Stimulated activated memory B cell treated with anti-CD40 and anti-IgM and Interleukin-4, amounts not matched to agents 10 μg/mL and 1 μg/mL and 100 μg/mL, for 72 hours (primary cell): ENCODE measurements around the gene GOLT1B.
"Not testable (repeated sequence)": the region's sequence is repeated elsewhere in the genome, so short reads cannot be mapped to it uniquely, and the experiment has no call there.

Source experiments
- ATAC-seq: fragments of 150-1000 bp; cut with Tn5 transposase; 2 replicates; pipeline ENCODE4 v1.10.0; 2021
- H3K27ac Mint-ChIP-seq: one replicate; pipeline ENCODE4 v1.8.0; 2022; ENCODE audit warnings: mild to moderate bottlenecking, mixed read lengths
- H3K27me3 Mint-ChIP-seq: one replicate; pipeline ENCODE4 v1.8.0; 2022; ENCODE audit warnings: mixed read lengths
- H3K36me3 Mint-ChIP-seq: one replicate; pipeline ENCODE4 v1.8.0; 2022; ENCODE audit warnings: mixed read lengths
- H3K4me1 Mint-ChIP-seq: one replicate; pipeline ENCODE4 v1.8.0; 2022; ENCODE audit warnings: mixed read lengths
- H3K4me3 Mint-ChIP-seq: one replicate; pipeline ENCODE4 v1.8.0; 2022; ENCODE audit warnings: mild to moderate bottlenecking, moderate library complexity, mixed read lengths
- H3K9me3 Mint-ChIP-seq: one replicate; pipeline ENCODE4 v1.8.0; 2022; ENCODE audit warnings: mixed read lengths

Gene GOLT1B, protein sequence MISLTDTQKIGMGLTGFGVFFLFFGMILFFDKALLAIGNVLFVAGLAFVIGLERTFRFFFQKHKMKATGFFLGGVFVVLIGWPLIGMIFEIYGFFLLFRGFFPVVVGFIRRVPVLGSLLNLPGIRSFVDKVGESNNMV

GRCh38 chr12:21501258-21502163 lies at the start of gene GOLT1B, which contains the start of gene RECQL:
GOLT1B (plus strand) TSS chr12:21501789; CDS start chr12:21501924, 135 bp downstream.
RECQL (minus strand) TSS chr12:21501635; CDS start chr12:21499570, 2,065 bp downstream.
- ATAC-seq, result peak; percentile 100
- peaks cover 24% of the 10 kb centered on the region for H3K36me3 Mint-ChIP-seq
- H3K27me3 Mint-ChIP-seq, result no peaks in the 10 kb centered on the region
- H3K27ac Mint-ChIP-seq, result no peak within 1 kb of the TSS
- peaks cover 25% of the 10 kb centered on the region for H3K4me1 Mint-ChIP-seq
- no peak within 1 kb of the TSS for H3K4me3 Mint-ChIP-seq
- no peaks in the 10 kb centered on the region for H3K9me3 Mint-ChIP-seq

DNA sequence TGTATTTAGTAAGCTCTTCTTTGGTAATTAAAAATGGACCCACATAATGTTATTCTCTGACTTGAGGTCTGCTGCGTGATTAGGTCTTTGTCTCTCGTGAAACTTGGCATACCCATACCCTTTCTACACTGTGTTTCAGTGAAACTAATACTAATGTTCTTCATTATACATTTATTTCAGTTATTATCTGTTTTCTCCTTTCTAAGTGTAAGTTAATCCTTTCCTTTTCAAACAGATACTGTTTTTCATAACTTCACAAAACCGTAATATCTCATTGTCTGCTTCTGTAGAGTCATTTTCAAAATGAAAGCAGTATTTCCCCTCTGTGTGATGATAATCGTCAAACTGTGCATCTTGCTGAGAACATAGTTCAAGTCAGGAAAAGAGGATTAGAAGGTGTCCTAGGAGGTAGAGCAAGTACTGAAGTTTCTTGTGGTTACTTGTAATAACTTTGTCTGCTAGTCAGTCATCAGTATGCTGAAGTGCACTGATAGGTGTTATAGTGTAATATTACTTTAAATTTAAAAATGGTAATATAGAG lies 48.2 kb upstream of the GOLT1B start:
- no peak for ATAC-seq
- no peaks in the 10 kb centered on the region for H3K4me1 Mint-ChIP-seq
- no peak overlapping the region for H3K27ac Mint-ChIP-seq
- H3K9me3 Mint-ChIP-seq, result no peaks in the 10 kb centered on the region
- H3K36me3 Mint-ChIP-seq, result peaks cover 36% of the 10 kb centered on the region
- no peaks in the 10 kb centered on the region for H3K27me3 Mint-ChIP-seq
- H3K4me3 Mint-ChIP-seq, result no peak overlapping the region

DNA sequence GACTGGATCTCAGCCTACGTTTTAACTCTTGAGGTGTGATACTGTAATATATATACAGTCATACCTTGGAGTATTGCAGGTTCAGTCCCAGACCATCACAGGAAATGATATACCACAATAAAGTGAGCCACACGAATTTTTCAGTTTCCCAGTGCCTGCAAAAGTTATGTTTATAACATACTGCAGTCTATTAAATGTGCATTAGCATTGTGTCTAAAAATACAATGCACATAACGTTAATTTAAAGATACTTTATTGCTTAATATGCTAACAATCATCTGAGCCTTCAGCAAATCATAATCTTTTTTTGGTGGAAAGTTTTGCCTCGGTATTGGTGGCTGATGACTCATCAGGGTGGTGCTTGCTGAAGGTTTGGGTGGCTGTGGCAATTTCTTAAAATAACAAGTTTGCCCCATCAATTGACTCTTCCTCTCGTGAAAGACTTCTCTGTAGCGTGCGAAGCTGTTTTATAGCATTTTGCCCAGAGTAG lies 45.3 kb upstream of the GOLT1B start:
- no peaks in the 10 kb centered on the region for H3K27me3 Mint-ChIP-seq
- H3K4me1 Mint-ChIP-seq, result no peaks in the 10 kb centered on the region
- peak overlapping the region; percentile 7 for H3K27ac Mint-ChIP-seq
- peaks cover 27% of the 10 kb centered on the region for H3K36me3 Mint-ChIP-seq
- no peak for ATAC-seq
- no peaks in the 10 kb centered on the region for H3K9me3 Mint-ChIP-seq
- no peak overlapping the region for H3K4me3 Mint-ChIP-seq

- no peaks in the 10 kb centered on the region for H3K4me1 Mint-ChIP-seq
- no peak overlapping the region for H3K27ac Mint-ChIP-seq
- peaks cover 42% of the 10 kb centered on the region for H3K36me3 Mint-ChIP-seq
- no peak overlapping the region for H3K4me3 Mint-ChIP-seq
- no peaks in the 10 kb centered on the region for H3K9me3 Mint-ChIP-seq
- ATAC-seq, result no peak
- no peaks in the 10 kb centered on the region for H3K27me3 Mint-ChIP-seq
Measured at GRCh38 chr12:21459474-21459873, 42.1 kb upstream of the GOLT1B start.

DNA sequence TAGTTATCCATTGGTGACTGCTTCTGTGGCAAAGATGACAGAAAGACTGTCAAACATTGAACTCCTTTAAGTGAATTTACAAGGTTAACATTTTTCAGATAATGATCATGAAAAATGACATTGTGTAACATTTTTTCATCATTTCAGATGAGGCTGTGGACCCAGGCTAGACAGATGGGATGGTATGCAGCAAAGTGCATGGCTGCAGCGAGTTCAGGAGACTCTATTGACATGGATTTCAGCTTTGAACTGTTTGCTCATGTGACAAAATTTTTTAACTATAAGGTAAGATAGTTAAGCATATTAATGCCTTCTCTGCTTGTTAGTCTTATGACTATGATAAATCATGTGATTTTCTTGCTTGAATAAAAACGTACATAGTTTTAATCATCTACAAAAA lies 34.3 kb upstream of the GOLT1B start:
- not testable (repeated sequence) for H3K9me3 Mint-ChIP-seq, ATAC-seq, H3K4me3 Mint-ChIP-seq, H3K4me1 Mint-ChIP-seq, H3K27ac Mint-ChIP-seq, H3K27me3 Mint-ChIP-seq
- H3K36me3 Mint-ChIP-seq, result peaks cover 42% of the 10 kb centered on the region

- Mint-ChIP-seq H3K4me3 (no peak overlapping the region), H3K27ac (no peak overlapping the region), H3K4me1 (no peaks in the 10 kb centered on the region), H3K9me3 (no peaks in the 10 kb centered on the region), H3K36me3 (peaks cover 31% of the 10 kb centered on the region), H3K27me3 (no peaks in the 10 kb centered on the region)
- ATAC-seq, result no peak
Measured at GRCh38 chr12:21471294-21471693, 30.3 kb upstream of the GOLT1B start.

GRCh38 chr12:21472197-21472823 lies 29.3 kb upstream of the GOLT1B start:
- ATAC-seq, result no peak
- H3K27me3 Mint-ChIP-seq, result no peaks in the 10 kb centered on the region
- H3K36me3 Mint-ChIP-seq, result peaks cover 39% of the 10 kb centered on the region
- H3K9me3 Mint-ChIP-seq, result no peaks in the 10 kb centered on the region
- no peak overlapping the region for H3K27ac Mint-ChIP-seq
- no peak overlapping the region for H3K4me3 Mint-ChIP-seq
- H3K4me1 Mint-ChIP-seq, result no peaks in the 10 kb centered on the region

- peaks cover 28% of the 10 kb centered on the region for H3K36me3 Mint-ChIP-seq
- H3K27ac Mint-ChIP-seq, result no peak overlapping the region
- H3K27me3 Mint-ChIP-seq, result no peaks in the 10 kb centered on the region
- H3K4me3 Mint-ChIP-seq, result no peak overlapping the region
- no peaks in the 10 kb centered on the region for H3K9me3 Mint-ChIP-seq
- no peaks in the 10 kb centered on the region for H3K4me1 Mint-ChIP-seq
- ATAC-seq, result no peak
Measured at GRCh38 chr12:21475552-21475951, 26.0 kb upstream of the GOLT1B start.

DNA sequence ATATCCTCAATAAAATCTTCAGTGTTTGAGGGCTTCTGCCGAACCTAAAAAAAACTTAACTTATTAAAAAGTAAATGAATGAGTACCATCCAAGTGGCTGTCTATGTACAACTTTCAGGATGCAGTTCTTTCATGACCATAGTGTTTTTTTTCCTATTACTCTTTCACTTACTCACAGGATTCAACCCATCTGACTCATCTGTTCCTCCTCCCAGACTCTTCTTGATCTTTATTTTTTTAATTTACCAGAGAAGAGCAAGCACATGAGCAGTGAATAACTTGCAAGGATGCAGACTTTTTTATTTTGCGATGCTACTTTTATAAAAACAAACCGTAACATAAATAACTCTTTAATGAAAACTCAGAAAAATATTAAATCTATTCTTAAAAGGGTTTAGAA lies 24.6 kb upstream of the GOLT1B start:
- Mint-ChIP-seq H3K27ac (no peak overlapping the region), H3K4me3 (no peak overlapping the region), H3K9me3 (no peaks in the 10 kb centered on the region), H3K4me1 (no peaks in the 10 kb centered on the region), H3K36me3 (peaks cover 26% of the 10 kb centered on the region), H3K27me3 (no peaks in the 10 kb centered on the region)
- no peak for ATAC-seq

GRCh38 chr12:21478756-21479455 lies 22.7 kb upstream of the GOLT1B start:
- Mint-ChIP-seq H3K27ac (no peak overlapping the region), H3K36me3 (peaks cover 14% of the 10 kb centered on the region)
- no peak for ATAC-seq

GRCh38 chr12:21483531-21483930 lies 18.1 kb upstream of the GOLT1B start:
- Mint-ChIP-seq H3K4me3 (no peak overlapping the region), H3K27me3 (no peaks in the 10 kb centered on the region), H3K9me3 (no peaks in the 10 kb centered on the region), H3K4me1 (peaks cover 8% of the 10 kb centered on the region), H3K36me3 (peaks cover 22% of the 10 kb centered on the region), H3K27ac (no peak overlapping the region)
- ATAC-seq, result no peak

More at GRCh38 chr12:21478756-21479455, 22.7 kb upstream of the GOLT1B start:
- no peaks in the 10 kb centered on the region for H3K9me3 Mint-ChIP-seq
- H3K27me3 Mint-ChIP-seq, result no peaks in the 10 kb centered on the region
- no peaks in the 10 kb centered on the region for H3K4me1 Mint-ChIP-seq
- H3K4me3 Mint-ChIP-seq, result no peak overlapping the region

- Mint-ChIP-seq H3K9me3 (no peaks in the 10 kb centered on the region), H3K4me1 (peaks cover 17% of the 10 kb centered on the region), H3K4me3 (no peak overlapping the region), H3K27ac (no peak overlapping the region), H3K36me3 (peaks cover 45% of the 10 kb centered on the region), H3K27me3 (no peaks in the 10 kb centered on the region)
- ATAC-seq, result no peak
Measured at GRCh38 chr12:21485998-21486397, 15.6 kb upstream of the GOLT1B start.

DNA sequence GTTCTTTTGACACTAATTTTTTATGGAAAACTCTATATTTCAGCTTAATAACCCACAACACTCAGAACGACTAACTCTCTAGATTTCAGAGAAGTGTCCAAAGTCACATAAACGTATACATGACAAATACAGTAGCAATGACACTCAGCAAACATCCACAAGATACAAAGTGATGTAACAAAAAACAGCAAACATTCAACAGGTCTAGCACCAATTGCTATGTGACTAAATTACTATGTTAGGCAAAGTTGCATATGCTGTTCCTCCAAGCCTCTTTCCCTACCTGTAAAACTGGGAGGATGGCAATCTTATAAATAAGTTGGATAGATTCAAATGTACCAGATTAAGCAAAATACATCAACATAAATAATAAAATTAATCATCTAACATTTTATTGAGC lies 1.8 kb upstream of the GOLT1B start:
- Mint-ChIP-seq H3K4me3 (no peak overlapping the region), H3K27ac (no peak overlapping the region), H3K36me3 (peaks cover 37% of the 10 kb centered on the region), H3K9me3 (no peaks in the 10 kb centered on the region), H3K27me3 (no peaks in the 10 kb centered on the region), H3K4me1 (peaks cover 25% of the 10 kb centered on the region)
- no peak for ATAC-seq

DNA sequence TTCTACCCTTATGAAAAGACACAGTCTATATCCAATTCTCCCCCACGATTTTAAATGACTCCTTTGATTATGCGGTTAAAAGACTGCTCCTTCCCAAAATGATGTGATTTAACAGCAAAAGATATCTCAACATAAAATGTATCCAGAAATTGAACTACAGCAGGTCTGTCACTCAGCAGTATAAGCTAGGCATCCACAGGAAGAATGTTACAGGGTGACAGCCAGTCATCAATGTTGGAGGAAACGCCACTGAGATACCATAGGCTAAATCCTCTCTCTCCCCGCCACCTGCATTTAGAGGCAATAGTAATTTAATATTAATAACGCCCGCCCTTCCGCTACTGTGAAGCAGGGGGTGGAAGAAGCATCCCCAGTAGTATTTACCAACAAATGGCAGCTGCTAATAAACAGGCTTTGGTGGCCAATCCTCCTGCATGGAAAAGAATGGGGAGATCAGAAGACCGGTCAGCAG lies 767 bp upstream of the GOLT1B start:
- no peak overlapping the region for H3K4me3 Mint-ChIP-seq
- peaks cover 25% of the 10 kb centered on the region for H3K4me1 Mint-ChIP-seq
- H3K27me3 Mint-ChIP-seq, result no peaks in the 10 kb centered on the region
- peaks cover 27% of the 10 kb centered on the region for H3K36me3 Mint-ChIP-seq
- H3K9me3 Mint-ChIP-seq, result no peaks in the 10 kb centered on the region
- H3K27ac Mint-ChIP-seq, result no peak overlapping the region
- ATAC-seq, result peak; percentile 1

- Mint-ChIP-seq H3K9me3 (no peaks in the 10 kb centered on the region), H3K27ac (no peak overlapping the region), H3K27me3 (no peaks in the 10 kb centered on the region), H3K4me3 (no peak overlapping the region), H3K36me3 (peaks cover 22% of the 10 kb centered on the region), H3K4me1 (peaks cover 25% of the 10 kb centered on the region)
- no peak for ATAC-seq
Measured at GRCh38 chr12:21502164-21502496, 541 bp downstream of the GOLT1B start.
